Astrocyte (in vitro differentiated cells and primary cell): Measurements from ENCODE around the gene HIRA. TPM values are rescaled to one million over a fixed set of nuclear protein-coding genes. Genes with fewer than 3 reads are reported as not detected.

Experiments
- DNase-seq: peaks from one replicate; pipeline ENCODE4 v3.0.0-alpha.2; 2010; ENCODE audit warnings: low read depth
- FAIRE-seq: peaks from 2 replicates; lab custom pipeline; 2011; peaks lifted over from hg19 to GRCh38; lab: Jason Lieb, UNC
- H2AFZ ChIP-seq: 2 replicates; pipeline ENCODE4 v1.6.0; 2012; ENCODE audit warnings: low read depth, low read length, inconsistent platforms
- H3K27ac ChIP-seq: 2 replicates; pipeline ENCODE4 v1.5.1; 2011; ENCODE audit warnings: low read depth, low read length, inconsistent platforms
- H3K27me3 ChIP-seq: 2 replicates; pipeline ENCODE4 v1.6.0; 2011; ENCODE audit warnings: low read length, inconsistent platforms; ENCODE audit not compliant: insufficient read depth
- H3K36me3 ChIP-seq: 2 replicates; pipeline ENCODE4 v1.5.1; 2011; ENCODE audit warnings: low read length, inconsistent platforms; ENCODE audit not compliant: insufficient read depth
- H3K4me1 ChIP-seq: 2 replicates; pipeline ENCODE4 v1.5.1; 2011; ENCODE audit warnings: low read length, inconsistent platforms; ENCODE audit not compliant: insufficient read depth
- H3K4me2 ChIP-seq: 2 replicates; pipeline ENCODE4 v1.6.0; 2012; ENCODE audit warnings: low read length, inconsistent platforms
- H3K4me3 ChIP-seq: 2 replicates; pipeline ENCODE4 v1.5.1; 2011; ENCODE audit warnings: low read depth, mild to moderate bottlenecking, low read length, inconsistent platforms; ENCODE audit not compliant: insufficient read depth
- H3K79me2 ChIP-seq: 2 replicates; pipeline ENCODE4 v1.6.0; 2012; ENCODE audit warnings: mild to moderate bottlenecking, low read length, inconsistent platforms; ENCODE audit not compliant: insufficient read depth
- H3K9ac ChIP-seq: 2 replicates; pipeline ENCODE4 v1.6.0; 2012; ENCODE audit warnings: mild to moderate bottlenecking, low read length, inconsistent platforms
- H3K9me3 ChIP-seq: 2 replicates; pipeline ENCODE4 v1.5.1; 2012; ENCODE audit warnings: low read depth, mild to moderate bottlenecking, low read length, inconsistent platforms; ENCODE audit not compliant: insufficient read depth
- H4K20me1 ChIP-seq: 2 replicates; pipeline ENCODE4 v1.6.0; 2012; ENCODE audit warnings: low read length, inconsistent platforms; ENCODE audit not compliant: insufficient read depth
- H3K27ac Mint-ChIP-seq: one replicate; pipeline ENCODE4 v1.8.0; 2021; ENCODE audit warnings: mild to moderate bottlenecking, mixed read lengths; ENCODE audit not compliant: unreplicated experiment
- H3K27me3 Mint-ChIP-seq: one replicate; pipeline ENCODE4 v1.8.0; 2021; ENCODE audit warnings: low read depth, mixed read lengths; ENCODE audit not compliant: unreplicated experiment
- H3K36me3 Mint-ChIP-seq: one replicate; pipeline ENCODE4 v1.8.0; 2021; ENCODE audit warnings: low read depth, mixed read lengths; ENCODE audit not compliant: unreplicated experiment
- H3K4me1 Mint-ChIP-seq: one replicate; pipeline ENCODE4 v1.8.0; 2021; ENCODE audit warnings: low read depth, mixed read lengths; ENCODE audit not compliant: unreplicated experiment
- H3K4me3 Mint-ChIP-seq: one replicate; pipeline ENCODE4 v1.8.0; 2021; ENCODE audit warnings: mild to moderate bottlenecking, moderate library complexity, mixed read lengths; ENCODE audit not compliant: unreplicated experiment
- H3K9me3 Mint-ChIP-seq: one replicate; pipeline ENCODE4 v1.8.0; 2021; ENCODE audit warnings: mild to moderate bottlenecking, mixed read lengths; ENCODE audit not compliant: unreplicated experiment
- EZH2 ChIP-seq: IDR thresholded peaks from 2 replicates; pipeline ENCODE4 v1.6.1; 2012; ENCODE audit warnings: mild to moderate bottlenecking, low read length, inconsistent platforms; ENCODE audit not compliant: insufficient read depth
- total RNA-seq: library from RNA; stranded (reverse); gene quantifications from 2 replicates; pipeline ENCODE4 v1.2.1, GENCODE V29; 2021
- TF ChIP-seq, protein P1 (sequence below): IDR thresholded peaks from 2 replicates; pipeline ENCODE4 v1.5.1; 2011; ENCODE audit warnings: low read depth, mild to moderate bottlenecking, inconsistent platforms, low read length, moderate library complexity; ENCODE audit not compliant: insufficient read depth

HIRA gene
- total RNA-seq, 1 donor from 2014 or later, result 31.1 TPM

DNA sequence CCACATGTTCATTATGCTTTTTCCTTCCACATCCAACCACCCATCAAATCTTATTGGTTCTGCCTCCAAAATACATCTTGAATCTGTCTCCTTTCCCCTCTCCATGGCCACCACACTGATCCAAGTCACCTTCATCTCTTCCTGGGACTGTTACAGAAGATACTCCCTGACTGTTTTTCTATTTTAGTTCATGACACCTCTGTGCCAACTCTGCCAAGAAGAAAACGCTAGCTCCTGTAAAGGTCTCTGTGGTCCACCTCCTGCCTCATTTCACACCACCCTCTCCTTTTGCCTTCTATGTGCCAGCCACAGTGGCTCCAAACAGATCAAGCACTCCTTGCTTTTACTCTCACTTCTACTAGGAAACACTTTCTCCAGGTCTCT lies 81.1 kb downstream of the HIRA start:
- no peaks in the 10 kb centered on the region for H3K27me3 Mint-ChIP-seq
- H3K4me1 ChIP-seq, result no peaks in the 10 kb centered on the region
- no peaks in the 10 kb centered on the region for H3K9me3 ChIP-seq
- H3K4me1 Mint-ChIP-seq, result no peaks in the 10 kb centered on the region
- peaks cover under 1% of the 10 kb centered on the region for H4K20me1 ChIP-seq
- peak overlapping the region; percentile 10 for H3K27ac Mint-ChIP-seq
- DNase-seq (no peak), FAIRE-seq (no peak)
- H2AFZ ChIP-seq, result no peak overlapping the region
- no peak overlapping the region for H3K4me3 Mint-ChIP-seq
- peaks cover 41% of the 10 kb centered on the region for H3K36me3 ChIP-seq
- H3K36me3 Mint-ChIP-seq, result peaks cover 45% of the 10 kb centered on the region
- peaks cover 3% of the 10 kb centered on the region for H3K9me3 Mint-ChIP-seq
- no peaks in the 10 kb centered on the region for H3K27me3 ChIP-seq
- no peak overlapping the region for H3K4me2 ChIP-seq
- no peaks in the 10 kb centered on the region for H3K79me2 ChIP-seq
- H3K9ac ChIP-seq, result no peak overlapping the region
- no peak overlapping the region for H3K4me3 ChIP-seq
- TF ChIP-seq, protein P1, sequence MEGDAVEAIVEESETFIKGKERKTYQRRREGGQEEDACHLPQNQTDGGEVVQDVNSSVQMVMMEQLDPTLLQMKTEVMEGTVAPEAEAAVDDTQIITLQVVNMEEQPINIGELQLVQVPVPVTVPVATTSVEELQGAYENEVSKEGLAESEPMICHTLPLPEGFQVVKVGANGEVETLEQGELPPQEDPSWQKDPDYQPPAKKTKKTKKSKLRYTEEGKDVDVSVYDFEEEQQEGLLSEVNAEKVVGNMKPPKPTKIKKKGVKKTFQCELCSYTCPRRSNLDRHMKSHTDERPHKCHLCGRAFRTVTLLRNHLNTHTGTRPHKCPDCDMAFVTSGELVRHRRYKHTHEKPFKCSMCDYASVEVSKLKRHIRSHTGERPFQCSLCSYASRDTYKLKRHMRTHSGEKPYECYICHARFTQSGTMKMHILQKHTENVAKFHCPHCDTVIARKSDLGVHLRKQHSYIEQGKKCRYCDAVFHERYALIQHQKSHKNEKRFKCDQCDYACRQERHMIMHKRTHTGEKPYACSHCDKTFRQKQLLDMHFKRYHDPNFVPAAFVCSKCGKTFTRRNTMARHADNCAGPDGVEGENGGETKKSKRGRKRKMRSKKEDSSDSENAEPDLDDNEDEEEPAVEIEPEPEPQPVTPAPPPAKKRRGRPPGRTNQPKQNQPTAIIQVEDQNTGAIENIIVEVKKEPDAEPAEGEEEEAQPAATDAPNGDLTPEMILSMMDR, result no peak
- TF ChIP-seq EZH2, result no peak
- no peak overlapping the region for H3K27ac ChIP-seq

DNA sequence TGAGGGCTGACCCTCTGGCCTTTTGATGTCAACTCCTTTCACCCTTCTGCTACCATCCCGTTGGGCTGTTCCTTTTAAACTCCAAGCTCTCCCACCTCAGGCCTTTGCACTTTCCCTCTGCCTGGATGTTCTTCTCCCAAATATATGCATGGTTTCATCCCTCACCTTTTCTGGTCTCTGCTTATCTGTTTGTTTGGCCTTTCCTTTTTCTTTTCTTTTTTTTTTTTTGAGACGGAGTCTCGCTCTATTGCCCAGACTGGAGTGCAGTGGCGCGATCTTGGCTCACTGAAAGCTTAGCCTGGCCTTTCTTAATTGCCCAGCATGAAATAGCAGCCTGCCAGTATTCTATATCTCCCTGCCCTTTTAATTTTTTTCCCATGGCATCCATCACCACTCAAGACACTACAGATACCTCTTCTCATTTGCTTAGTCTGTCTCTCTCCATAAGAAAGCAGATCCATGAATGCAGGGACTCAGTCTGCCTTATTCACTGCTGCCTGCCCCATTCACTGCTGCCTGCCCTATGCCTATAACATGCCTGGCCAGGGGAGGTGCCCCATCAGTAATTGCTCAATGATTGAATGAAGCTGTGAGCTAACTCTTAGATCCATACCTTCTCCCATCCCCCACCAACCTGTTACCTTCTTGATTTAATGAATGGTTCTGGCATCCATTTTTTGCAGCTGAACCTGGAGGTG lies 81.6 kb downstream of the HIRA start:
- H3K79me2 ChIP-seq, result no peaks in the 10 kb centered on the region
- TF ChIP-seq, protein P1, result no peak
- no peak for TF ChIP-seq EZH2
- Mint-ChIP-seq H3K9me3 (peaks cover 6% of the 10 kb centered on the region), H3K27ac (no peak overlapping the region), H3K4me3 (no peak overlapping the region), H3K36me3 (peaks cover 50% of the 10 kb centered on the region), H3K27me3 (no peaks in the 10 kb centered on the region), H3K4me1 (no peaks in the 10 kb centered on the region)
- no peak overlapping the region for H3K27ac ChIP-seq
- FAIRE-seq (no peak), DNase-seq (no peak)
- no peak overlapping the region for H3K4me2 ChIP-seq
- no peaks in the 10 kb centered on the region for H3K27me3 ChIP-seq
- no peaks in the 10 kb centered on the region for H3K9me3 ChIP-seq
- H3K9ac ChIP-seq, result no peak overlapping the region
- no peak overlapping the region for H3K4me3 ChIP-seq
- no peaks in the 10 kb centered on the region for H4K20me1 ChIP-seq
- H3K36me3 ChIP-seq, result peaks cover 35% of the 10 kb centered on the region
- no peaks in the 10 kb centered on the region for H3K4me1 ChIP-seq
- H2AFZ ChIP-seq, result no peak overlapping the region

DNA sequence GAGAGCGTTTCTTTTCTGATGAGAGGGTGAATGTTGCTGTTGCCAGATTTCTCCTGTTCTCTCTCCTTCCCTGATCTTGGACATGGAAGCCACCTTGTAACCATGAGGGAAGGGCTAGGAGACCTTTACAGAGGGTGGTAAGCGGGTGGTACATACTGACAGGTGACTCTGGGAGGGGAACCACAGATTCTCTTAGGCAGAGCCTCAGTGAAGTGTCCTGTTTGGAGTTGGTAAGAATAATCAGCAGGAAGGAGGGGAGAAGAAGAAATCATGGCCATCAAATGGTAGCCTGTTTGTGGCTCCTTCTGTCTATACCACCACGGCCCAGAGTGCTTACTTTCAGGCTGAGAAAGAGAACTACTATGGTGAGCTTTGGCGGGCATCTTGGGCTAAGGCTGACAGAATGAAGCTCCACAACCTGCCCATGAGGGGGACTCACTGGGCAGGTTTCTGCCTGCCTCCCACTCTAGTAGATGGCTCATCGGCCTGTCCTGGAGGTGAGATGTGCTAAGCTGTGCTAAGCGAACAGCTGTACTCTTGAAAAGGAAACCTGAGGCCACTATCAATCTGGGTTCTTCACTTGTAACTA lies 84.8 kb downstream of the HIRA start:
- FAIRE-seq (no peak), DNase-seq (no peak)
- Histone ChIP-seq H3K9ac (no peak overlapping the region), H3K4me2 (no peak overlapping the region), H3K27me3 (no peaks in the 10 kb centered on the region), H3K36me3 (peaks cover 29% of the 10 kb centered on the region), H3K9me3 (no peaks in the 10 kb centered on the region), H2AFZ (no peak overlapping the region), H3K27ac (no peak overlapping the region), H4K20me1 (no peaks in the 10 kb centered on the region), H3K79me2 (peaks cover under 1% of the 10 kb centered on the region), H3K4me3 (no peak overlapping the region), H3K4me1 (no peaks in the 10 kb centered on the region)
- Mint-ChIP-seq H3K27ac (no peak overlapping the region), H3K36me3 (peaks cover 60% of the 10 kb centered on the region), H3K9me3 (peaks cover 6% of the 10 kb centered on the region), H3K4me3 (no peak overlapping the region), H3K27me3 (no peaks in the 10 kb centered on the region), H3K4me1 (no peaks in the 10 kb centered on the region)
- no peak for TF ChIP-seq EZH2
- TF ChIP-seq, protein P1, result no peak
